Stimulated activated CD8-positive, alpha-beta memory T cell treated with anti-CD3 and anti-CD28 coated beads, Interleukin-15, amount 100 ng/mL, for 1 hour (primary cell): Measurements from ENCODE around the gene DPH1.
A peak's percentile ranks its signal among the peaks of the same experiment; 100 is the strongest.

Experiments
- DNase-seq: peaks from one replicate; pipeline ENCODE4 v3.0.0-alpha.2; 2020; ENCODE audit warnings: low read depth

Gene DPH1

DNA sequence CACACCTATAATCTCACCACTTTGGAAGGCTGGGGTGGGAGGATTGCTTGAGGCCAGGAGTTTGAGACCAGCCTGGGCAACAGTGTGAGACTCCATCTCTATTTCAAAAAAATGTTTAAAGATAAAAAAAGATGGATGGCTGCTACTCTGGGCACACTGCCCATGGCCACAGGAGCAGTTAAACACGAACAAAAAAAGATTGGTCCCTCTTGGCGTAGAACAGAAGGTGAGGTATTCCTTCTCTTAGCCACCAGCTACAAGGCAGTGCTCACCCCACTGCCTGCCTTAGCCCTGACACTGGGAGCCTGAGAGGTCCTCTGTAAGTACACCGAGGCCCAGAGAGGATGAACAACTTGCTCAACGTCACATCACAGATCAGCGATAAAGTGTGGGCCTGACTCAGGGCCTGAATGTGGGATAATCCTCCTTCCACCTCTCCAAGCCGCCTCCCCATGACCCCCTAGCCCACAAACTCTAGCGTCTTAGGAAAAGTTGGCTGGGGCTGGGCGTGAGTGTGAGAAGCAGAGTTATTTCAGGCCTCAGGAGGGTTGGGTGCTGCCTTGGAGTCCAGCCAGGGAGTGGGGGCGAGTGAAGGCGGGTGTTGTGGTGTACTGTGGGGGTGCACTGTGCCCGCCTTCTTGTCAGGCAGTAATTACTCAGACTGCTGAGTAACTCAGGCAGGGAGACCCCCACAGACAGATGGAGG lies 2.3 kb upstream of the DPH1 start:
- DNase-seq: no peak

DNA sequence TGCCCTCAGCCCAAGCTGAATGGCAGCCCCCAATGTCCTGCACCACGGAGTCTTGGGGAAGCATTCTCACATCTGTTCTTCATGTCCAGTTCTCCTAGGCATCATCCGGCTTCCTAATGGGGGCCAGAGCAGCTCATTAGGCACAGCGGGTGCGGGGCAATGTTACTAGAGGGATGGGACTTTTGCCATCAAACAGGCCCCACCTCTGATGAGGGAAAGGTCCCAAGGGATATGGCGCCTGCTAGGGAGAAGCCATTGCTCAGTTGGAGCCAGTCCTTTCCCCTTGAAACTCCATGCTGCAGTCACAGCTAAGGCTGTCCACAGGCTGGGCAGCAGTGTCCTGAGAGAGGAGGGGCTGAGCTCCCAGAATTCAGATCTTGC lies 1.7 kb upstream of the DPH1 start:
- DNase-seq: no peak

DNA sequence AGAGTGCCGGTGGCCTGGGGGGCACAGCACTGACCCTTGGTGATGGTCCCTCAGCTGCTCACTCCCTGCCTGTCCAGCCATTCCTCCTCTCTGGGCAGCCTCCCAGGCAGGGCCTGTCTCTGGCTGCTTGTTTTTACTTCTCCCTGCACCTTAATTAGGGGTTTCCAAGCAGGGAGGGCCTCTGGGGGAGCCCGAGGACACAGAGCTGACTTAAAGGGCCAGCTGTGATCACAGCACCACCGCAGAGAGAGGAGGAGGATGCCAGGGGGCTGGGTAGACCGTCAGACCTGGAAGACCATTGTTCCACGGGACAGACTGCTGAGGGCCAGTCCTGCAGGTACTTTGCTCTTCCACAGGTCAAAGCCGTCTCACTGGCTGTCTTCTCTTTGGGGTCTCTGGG lies 1.2 kb upstream of the DPH1 start:
- DNase-seq: no peak

DNA sequence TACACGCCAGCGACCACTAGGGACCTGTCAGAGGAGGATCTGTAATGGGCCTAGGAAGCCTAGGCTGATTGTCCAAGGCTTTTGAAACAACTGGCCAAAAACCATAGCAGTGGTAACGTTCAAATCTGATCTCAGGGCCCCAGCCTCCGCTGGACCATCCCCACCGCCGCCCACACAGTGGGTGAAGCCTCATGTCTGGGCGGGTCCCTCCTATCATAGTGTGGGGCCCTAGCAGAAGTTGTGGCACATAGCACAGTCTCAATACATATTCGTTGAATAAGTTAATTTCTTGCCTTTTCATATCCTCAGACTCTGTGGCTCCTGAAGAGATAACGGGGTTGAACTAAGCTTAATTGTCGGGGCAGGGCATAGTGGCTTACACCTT lies 818 bp downstream of the DPH1 start:
- DNase-seq: no peak

DNA sequence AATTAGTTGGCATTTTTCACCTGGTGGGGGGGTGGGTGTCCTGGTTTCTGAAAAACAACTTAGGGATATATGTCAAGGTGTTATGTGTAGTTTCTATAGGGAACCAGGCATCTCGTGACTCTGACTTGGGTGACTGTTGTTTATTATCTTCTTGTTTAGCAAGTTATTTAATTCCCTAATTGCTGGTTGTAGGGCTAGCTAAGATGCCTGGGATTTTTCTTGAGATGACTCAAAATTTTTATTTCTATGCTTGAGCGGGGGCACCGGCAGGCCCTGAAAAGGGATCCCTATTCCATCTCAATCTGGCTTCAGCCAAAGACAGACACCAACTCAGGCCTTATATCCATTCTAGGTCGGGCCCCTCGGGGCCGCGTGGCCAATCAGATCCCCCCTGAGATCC lies 3.2 kb downstream of the DPH1 start:
- no peak for DNase-seq

DNA sequence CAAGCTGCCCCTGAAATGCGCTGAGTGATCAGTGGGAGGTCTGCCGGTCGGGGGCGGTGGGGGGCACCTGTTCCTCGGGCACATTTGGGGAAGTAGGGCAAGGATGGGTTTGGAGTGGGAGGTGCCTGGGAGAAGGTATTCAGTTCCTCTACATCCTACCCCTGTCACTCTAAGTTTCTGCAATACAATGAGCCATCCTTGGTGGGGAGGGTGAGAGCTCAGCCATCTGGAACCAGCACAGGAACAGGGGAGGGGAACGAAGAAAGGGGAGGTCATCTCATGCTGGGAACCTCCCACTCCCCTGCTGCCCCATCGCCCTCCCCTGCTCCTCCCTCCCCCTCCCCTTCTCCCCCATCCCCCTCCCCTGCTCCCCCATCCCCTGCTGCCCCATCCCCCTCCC lies 4.2 kb downstream of the DPH1 start:
- DNase-seq: no peak

DNA sequence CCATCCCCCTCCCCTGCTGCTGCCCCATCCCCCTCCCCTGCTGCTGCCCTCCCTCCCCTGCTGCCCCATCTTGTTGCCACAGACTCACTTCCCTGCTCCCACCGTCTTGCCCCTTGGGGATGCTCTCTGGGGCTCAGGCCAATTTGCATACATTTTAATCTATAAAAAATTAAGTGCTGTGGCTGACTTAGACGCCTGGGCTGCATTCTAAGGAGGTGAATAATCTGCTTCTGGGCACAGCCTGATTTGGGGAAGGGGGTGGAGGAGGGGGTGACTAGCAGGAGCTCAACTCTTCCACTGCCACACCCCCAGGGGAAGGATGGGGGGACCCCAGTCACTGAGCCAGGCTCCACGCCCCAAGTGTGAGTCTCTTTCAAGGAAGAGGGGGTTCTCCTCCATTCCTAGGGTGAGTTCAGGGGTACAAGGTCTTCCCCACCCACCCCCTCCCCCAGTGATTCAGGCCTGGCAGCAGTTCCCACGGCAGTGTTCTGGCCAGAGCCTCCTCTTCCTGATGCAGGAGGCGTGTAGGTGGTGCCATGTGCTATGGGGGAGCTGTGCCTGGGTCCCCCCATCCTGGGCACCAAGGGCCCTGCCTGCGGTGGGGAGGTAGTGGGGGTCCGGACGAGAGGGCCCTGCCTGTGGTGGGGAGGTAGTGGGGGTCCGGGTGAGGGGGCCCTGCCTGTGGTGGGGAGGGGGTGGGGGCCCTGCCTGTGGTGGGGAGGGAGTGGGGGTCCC lies 5.0 kb downstream of the DPH1 start:
- no peak for DNase-seq

DNA sequence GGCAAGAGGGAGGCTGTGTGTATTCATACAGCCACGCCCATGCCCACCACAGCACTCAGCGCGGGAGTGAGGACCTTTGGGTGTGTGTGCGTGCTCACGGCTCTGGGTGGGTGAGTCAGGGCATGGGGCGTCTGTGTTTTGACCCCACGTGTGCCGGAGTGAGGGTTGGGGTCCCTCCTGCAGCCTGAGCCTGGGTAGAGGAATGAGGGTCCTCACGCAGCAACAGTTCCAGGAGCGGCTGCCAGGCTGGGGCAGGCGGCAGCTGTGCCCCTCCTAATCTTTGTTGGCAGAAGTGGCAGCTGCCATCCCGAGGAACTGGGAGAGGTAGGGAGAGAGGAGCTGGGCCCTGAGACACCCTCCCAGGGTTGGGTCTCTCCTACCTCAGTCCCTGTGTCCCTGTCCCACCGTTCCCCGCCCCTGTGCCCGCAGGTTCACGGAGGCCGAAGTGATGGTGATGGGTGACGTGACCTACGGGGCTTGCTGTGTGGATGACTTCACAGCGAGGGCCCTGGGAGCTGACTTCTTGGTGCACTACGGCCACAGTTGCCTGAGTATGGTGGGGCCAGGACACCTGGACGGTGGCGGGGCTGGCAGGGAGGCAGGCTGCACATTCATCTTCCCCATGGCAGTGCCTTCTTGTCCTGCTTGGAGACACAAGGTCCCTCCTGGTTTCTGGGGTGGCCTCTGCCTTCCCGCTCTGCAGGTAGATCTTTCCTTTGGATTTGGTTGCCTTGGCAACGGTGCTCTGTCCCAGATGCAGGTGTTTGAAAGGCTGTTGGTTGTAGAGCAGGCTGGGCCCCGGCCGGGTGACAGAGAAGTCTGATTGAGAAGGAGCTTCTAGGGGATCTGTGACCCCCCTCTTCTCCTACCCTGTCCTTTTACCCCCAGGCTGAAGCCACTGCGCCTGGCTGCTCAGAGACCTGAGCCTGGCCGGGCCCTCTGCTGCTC lies 5.9 kb downstream of the DPH1 start:
- no peak for DNase-seq

DNA sequence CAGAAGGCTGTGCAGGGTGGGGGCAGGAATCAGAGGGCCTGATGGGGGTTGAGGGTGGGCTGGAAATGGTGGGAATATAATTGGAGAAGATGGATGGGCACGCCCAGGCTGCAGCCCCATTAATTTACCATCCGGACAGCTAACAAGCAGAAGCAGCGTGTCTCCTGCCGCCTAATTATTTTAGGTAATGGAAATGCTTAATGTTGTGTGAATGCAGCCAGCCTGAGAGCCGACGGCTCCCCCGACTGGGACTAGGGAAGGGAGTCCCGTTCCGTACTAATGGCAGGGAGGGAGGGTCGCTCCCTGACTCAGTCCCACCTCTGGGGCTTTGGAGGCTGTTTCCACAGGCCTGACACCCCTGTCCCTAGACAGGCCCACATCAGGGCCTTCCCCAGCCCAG lies 7.2 kb downstream of the DPH1 start:
- DNase-seq: no peak

DNA sequence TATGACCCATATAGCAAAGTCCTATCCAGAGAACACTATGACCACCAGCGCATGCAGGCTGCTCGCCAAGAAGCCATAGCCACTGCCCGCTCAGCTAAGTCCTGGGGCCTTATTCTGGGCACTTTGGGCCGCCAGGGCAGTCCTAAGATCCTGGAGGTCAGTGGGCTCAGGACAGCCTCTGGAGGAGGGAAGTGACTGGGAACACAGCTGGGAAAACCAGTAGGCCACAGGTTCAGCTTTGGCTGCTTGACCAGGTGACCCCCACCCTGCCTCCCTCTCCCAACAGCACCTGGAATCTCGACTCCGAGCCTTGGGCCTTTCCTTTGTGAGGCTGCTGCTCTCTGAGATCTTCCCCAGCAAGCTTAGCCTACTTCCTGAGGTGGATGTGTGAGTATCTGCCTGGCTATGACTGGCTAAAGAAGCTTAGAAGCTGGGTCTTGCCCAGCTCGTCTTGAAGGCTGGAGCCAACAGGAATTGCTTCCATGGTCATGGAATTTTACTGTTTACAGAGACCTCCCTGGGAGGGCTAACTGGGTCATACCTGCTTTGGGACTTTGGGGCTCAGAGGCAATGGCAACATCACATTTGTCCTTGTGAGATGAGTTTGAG lies 10.4 kb downstream of the DPH1 start:
- DNase-seq: no peak

DNA sequence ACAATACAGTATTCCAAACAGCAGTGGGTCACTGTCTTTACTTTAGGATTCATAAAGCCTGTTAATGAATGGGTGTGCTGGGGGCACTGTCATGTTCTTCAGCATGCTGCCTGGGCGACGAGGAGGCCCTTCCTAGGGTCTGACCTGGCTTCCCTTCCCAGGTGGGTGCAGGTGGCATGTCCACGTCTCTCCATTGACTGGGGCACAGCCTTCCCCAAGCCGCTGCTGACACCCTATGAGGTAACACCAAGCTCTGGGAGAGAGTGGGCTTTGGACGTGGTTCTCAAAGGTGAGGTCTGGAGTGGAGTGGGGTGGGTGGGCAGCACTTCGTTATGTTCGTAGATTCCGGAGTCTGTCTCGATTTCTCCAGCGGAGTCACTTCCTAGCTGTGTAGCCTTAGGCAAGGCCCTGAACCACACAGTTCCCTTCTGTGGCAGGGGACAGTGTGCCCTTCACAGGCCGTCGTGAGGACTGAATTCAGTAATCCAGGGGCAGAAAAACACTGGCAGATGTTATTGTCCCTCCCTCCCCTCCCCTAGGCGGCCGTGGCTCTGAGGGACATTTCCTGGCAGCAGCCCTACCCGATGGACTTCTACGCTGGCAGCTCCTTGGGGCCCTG lies 11.1 kb downstream of the DPH1 start:
- DNase-seq: no peak

DNA sequence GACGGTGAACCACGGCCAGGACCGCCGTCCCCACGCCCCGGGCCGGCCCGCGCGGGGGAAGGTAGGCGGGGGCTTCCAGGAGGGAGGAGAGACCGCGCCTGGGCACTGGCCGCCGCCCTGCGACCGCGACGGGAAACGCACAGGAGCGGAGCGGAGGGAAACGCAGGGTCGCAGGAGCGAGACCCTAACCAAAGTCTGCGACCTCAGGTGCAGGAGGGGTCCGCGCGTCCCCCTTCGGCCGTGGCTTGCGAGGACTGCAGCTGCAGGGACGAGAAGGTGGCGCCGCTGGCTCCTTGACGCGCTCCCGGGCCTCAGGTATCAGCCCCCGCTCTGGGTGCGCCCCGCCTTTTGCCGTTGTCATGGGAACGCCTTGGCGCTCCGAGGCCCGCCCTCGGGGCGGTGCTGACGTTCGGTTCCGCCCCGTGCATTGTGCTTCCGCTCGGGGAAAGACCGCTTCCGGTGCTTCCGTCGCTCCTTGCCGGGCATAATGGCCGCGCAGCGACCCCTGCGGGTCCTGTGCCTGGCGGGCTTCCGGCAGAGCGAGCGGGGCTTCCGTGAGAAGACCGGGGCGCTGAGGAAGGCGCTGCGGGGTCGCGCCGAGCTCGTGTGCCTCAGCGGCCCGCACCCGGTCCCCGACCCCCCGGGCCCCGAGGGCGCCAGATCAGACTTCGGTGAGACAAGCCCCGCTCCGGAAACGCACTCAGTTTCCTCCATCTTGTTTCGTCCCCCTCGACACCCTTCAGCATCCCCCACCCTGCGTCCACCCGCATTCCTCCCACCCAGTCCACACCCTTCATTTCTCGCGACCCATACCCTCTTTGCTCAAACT lies 11.8 kb downstream of the DPH1 start, which contains the start of gene OVCA2:
OVCA2 (plus strand) TSS at position 462 of the 829 bp plus-strand sequence; CDS start at position 488, 26 bp downstream.
- peak; percentile 95 for DNase-seq

DNA sequence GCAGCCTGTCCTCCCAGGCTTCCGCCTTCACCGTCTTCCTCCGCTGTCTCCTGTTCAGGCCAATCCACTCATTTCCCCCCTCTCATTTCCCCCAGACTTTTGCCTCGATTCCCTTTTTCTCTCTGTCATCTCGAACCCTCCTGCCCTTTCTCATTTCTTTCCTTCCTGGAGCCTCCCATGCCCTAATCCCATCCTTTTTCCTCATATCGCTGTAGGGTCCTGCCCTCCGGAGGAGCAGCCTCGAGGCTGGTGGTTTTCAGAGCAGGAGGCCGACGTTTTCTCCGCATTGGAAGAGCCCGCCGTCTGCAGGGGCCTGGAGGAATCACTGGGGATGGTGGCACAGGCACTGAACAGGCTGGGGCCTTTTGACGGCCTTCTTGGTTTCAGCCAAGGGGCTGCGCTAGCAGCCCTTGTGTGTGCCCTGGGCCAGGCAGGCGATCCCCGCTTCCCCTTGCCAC lies 12.5 kb downstream of the DPH1 start:
- DNase-seq: no peak

DNA sequence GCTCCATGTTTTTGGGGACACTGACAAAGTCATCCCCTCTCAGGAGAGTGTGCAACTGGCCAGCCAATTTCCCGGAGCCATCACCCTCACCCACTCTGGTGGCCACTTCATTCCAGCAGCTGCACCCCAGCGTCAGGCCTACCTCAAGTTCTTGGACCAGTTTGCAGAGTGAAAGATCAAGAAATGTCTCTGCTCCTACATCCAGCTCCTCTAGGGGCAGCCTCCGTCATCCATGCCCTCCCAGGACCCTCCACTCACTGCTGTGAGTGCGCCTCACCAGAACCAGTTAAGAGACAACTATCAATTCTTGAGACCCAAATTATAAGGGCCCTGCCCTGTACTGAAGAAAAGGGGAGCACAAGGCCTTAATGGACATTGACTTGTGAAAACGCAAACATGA lies 13.0 kb downstream of the DPH1 start:
- no peak for DNase-seq

DNA sequence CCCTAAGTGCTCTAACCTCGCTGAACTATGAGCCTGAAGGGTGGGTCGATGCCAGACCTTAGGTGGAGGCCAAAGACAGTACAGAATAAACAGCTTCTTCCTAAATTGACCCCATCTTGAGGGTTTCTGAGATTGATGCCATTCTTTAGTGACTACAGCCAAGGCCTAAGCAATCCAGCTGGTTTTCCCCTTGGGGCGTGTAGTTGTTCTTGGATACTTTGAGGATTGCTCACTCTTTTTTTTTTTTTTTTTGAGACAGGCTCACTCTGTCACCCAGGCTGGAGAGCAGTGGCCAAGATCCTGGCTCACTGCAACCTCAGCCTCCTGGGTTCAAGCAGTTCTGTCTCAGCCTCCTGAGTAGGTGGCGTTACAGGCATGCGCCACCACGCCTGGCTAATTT lies 13.8 kb downstream of the DPH1 start:
- no peak for DNase-seq

DNA sequence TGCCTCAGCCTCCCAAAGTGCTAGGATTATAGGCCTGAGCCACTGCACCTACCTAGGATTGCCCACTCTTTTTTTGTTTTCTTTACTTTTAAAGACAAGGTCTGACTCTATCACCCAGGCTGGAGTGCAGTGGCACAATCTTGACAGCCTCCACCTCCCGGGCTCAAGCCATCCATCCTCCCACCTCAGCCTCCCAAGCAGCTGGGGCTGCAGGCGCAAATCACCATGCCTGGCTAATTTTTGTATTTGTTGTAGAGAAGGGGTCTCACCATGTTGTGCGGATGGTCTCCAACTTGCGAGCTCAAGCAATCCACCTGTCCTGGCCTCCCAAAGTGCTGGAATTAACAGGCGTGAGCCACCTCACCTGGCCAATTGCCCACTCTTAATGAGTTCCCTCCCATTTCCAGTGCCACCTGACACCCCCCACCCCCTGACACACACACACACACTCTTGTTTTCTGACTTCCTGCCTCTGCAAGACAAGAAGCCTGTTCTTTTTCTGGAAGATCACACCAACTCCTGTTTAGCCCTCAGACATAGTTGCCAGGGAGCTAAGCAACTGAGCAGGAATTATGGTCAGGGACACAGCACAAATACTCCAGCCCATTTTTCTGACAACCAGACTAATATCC lies 14.4 kb downstream of the DPH1 start:
- no peak for DNase-seq

DNA sequence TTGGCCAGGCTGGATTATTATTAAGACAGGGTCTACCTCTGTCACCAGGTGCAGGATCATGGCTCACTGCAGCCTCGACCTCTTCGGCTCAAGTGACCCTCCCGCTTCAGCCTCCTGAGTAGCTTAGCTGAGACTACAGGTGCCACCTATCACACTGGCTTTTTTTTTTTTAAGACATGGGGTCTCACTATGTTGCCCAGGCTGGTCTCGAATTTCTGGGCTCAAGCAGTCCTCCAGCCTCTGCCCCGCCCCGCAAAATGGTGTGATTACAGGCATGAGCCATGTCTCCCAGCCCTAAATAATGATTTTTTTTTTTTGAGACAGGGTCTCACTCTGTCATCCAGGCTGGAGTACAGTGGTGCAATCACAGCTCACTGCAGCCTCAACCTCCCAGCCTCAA lies 17.6 kb downstream of the DPH1 start:
- no peak for DNase-seq

DNA sequence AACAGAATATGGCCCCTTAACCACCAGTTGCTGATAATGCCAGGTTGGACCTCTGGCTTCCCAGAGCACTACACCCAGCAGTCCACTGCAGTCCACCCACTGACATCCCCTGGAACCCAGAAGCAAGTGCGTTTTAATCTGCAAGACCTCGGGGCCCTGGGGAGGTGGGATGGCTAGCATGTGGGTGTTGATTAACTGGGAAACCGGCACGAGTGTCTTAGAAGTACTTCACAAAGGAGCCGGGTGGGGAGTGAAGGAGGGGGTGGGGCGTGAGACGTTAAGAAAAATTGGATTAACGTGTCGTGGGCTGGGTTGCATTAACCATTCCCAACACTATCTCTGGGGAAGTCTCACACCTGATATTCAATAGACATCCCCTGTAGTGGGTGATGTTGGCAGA lies 18.9 kb downstream of the DPH1 start:
- no peak for DNase-seq

DNA sequence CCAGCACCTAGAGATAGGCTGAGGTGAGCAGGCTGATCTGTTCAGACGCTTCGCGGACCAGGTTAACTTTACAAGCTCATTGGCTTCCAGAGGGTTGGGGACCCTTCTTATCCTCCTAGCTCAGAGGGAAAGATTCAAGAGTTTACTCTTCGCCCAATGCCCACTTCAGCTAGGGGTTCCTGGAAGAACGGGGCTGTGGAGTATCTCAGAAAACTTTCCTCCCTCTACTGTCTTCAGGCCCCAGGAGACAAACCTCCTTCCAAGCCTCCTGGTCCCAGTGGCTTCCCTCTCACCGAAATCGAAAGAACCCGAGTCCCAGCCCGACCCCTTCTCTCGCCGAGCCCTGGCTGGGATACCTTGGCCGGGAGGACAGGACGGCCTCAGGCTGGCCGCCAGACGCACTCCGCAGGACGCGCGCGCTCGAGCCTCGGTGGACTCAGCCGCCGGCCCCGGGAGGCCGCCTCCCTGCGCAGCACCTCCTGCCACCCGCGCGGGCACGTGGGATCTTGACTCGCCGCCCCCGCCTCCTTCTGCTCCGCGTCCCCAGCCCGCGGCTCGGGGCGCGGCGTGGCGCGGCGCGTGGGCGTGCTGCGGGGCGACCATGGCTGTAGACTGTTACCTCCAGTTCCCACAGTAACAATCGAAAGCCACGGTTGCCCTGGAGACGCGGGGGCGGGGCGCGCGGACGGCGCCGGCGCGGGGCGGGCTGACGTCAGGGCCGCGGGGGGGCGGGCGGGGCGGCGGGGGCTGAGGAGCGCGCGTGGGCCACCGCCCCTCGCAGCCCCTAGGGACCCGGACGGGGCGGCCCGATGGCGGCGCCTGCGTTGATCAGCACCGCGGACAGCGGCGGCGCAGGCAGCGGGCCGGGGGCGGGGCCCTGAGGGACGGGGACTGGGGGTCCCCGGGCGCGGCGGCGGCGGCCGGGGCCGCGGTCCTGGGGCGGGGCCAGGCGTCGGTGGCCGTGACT lies 19.7 kb downstream of the DPH1 start:
- DNase-seq: peak; percentile 83
